Muscle layer of duodenum (tissue), 2 donors: ENCODE results near the gene THAP9.
"Not testable (repeated sequence)": the region's sequence is repeated elsewhere in the genome, so short reads cannot be mapped to it uniquely, and the experiment has no call there.

ENCODE experiments used
- H3K27ac ChIP-seq: one replicate; pipeline ENCODE4 v1.7.0; 2013; ENCODE audit warnings: mild to moderate bottlenecking, low read length
- H3K27me3 ChIP-seq: one replicate; pipeline ENCODE4 v1.7.0; 2013; ENCODE audit warnings: low read depth, mild to moderate bottlenecking, control low read depth, low read length
- H3K36me3 ChIP-seq, 2 donors: one replicate each; pipeline ENCODE4 v1.7.0; 2013; ENCODE audit warnings: low read length in 2 of 2, control low read depth in 1 of 2, mild to moderate bottlenecking in 1 of 2; ENCODE audit not compliant: insufficient read depth in 2 of 2, control insufficient read depth in 1 of 2
- H3K4me1 ChIP-seq, 2 donors: one replicate each; pipeline ENCODE4 v1.7.0; 2013; ENCODE audit warnings: low read length in 2 of 2, mild to moderate bottlenecking in 2 of 2, control low read depth in 1 of 2, moderate library complexity in 1 of 2; ENCODE audit not compliant: insufficient read depth in 2 of 2, control insufficient read depth in 1 of 2
- H3K4me3 ChIP-seq, 2 donors: one replicate each; pipeline ENCODE4 v1.7.0; 2013; ENCODE audit warnings: low read length in 2 of 2, low read depth in 1 of 2, mild to moderate bottlenecking in 1 of 2
- H3K9me3 ChIP-seq, 2 donors: one replicate each; pipeline ENCODE4 v1.7.0; 2013; ENCODE audit warnings: low read length in 2 of 2, control low read depth in 1 of 2, mild to moderate bottlenecking in 1 of 2; ENCODE audit not compliant: control insufficient read depth in 1 of 2
- donor health status: healthy.

The THAP9 gene

DNA sequence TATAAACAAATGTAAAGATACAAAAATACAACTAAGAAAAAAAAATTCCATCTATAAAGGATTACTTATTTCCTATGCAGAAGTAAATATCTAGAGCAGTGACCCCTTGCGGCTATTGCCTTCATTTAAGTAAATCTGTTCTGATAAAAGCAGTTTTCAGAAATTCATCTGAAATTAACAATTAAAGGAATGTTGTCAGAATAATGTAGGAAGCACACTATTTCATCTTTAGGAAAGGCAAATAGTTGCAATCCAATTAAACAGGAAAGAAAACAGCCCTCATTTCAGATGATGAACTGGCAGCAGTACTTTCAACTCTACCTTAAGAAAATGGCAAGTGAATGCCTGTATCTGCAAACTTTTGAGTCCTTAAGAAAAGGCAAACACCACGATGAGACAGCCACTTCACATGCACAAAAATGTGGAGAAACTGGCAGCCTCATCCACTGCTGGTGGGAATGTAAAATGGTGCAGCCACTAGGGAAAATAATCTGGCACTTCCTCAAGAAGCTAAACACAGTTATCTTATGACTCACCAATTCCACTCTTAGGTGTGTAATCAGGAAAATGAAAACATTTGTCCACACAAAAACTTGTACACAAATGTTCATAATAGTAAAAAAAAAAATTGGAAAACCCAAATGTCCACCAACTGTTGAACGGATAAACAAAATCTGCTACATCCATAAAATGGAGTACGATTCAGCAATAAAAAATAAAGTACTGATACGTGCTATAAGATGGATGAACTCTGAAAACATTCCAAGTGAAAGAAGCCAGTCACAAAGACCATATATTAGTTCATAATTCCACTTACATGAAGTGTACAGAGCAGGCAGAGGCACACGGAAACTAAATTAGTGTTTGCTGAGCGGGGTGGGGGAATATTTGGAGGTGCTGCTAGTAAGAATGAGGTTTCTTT, 2.0 kb upstream of the THAP9 start:
- peaks cover 13 to 35% of the 10 kb centered on the region in 2 donors for H3K4me1 ChIP-seq
- H3K36me3 ChIP-seq = peaks cover 10 to 26% of the 10 kb centered on the region in 2 donors
- peak overlapping the region; percentile 99 for H3K27ac ChIP-seq
- peak overlapping the region; percentile 84 to 96 for H3K4me3 ChIP-seq
- H3K27me3 ChIP-seq = no peaks in the 10 kb centered on the region
- no peaks in the 10 kb centered on the region for H3K9me3 ChIP-seq

- peaks cover 13 to 35% of the 10 kb centered on the region in 2 donors for H3K4me1 ChIP-seq
Observed at GRCh38 chr4:82899374-82900065, 1.0 kb upstream of the THAP9 start.

DNA sequence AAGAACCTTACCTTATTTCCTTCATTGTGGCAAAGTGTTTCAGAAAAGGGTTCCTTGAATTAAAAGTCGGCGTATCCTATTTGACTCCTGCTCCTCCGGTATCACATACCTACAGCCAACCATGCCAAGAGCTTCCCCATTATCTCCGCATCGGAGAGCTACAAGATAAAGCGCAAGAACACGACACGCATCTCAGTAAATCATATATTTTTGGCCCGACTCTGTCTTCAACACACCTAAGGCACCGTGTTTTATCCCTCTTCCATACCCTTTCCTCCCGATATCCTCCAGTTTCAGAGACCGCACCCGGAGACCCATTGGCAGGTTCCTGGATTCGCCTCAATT, 497 bp upstream of the THAP9 start:
- peaks cover 13 to 35% of the 10 kb centered on the region in 2 donors for H3K4me1 ChIP-seq
- peaks cover 0 to 16% of the 10 kb centered on the region in 2 donors for H3K36me3 ChIP-seq

More at GRCh38 chr4:82899374-82900065, 1.0 kb upstream of the THAP9 start:
- H3K27ac ChIP-seq = peak overlapping the region; percentile 99
- H3K9me3 ChIP-seq = no peaks in the 10 kb centered on the region
- peaks cover 2 to 16% of the 10 kb centered on the region in 2 donors for H3K36me3 ChIP-seq
- H3K27me3 ChIP-seq = no peaks in the 10 kb centered on the region
- peak overlapping the region; percentile 84 to 96 for H3K4me3 ChIP-seq

DNA sequence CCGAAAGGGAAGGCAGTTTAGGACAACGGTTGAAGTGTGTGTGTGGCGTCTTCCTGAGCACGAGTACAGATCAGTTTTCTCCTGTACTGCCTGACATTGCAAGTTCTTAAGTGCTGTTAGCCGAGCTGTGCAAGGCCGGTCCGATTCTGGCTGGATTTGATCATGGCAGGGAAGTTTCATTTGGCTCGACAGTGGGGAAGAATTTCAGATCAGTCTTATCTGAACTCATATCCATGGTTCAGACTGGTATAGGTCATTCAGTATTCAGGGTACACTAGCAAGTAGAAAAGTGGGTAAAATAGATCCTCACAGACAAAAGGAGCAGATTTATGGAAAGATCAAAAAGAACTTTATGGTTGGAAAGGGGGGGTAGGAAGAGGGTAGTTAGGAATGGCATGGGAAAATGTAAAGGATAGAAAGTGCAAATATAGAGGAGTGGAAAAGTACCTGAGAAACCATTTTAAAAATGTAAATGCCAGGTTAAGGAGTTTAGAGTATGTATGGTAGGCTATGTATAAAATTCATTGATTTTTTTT, 716 bp downstream of the THAP9 start:
- H3K4me3 ChIP-seq = peak overlapping the region; percentile 84 to 96

More for the DNA sequence above, 497 bp upstream of the THAP9 start:
- H3K27ac ChIP-seq = peak overlapping the region; percentile 99
- peak overlapping the region; percentile 84 to 96 for H3K4me3 ChIP-seq
- H3K27me3 ChIP-seq = no peaks in the 10 kb centered on the region
- no peaks in the 10 kb centered on the region for H3K9me3 ChIP-seq

GRCh38 chr4:82903737-82904136, 3.2 kb downstream of the THAP9 start:
- Histone ChIP-seq H3K9me3 (no peaks in the 10 kb centered on the region), H3K27ac (no peak overlapping the region), H3K4me1 (peaks cover 4 to 17% of the 10 kb centered on the region in 2 donors), H3K27me3 (no peaks in the 10 kb centered on the region), H3K36me3 (peaks cover 3 to 9% of the 10 kb centered on the region in 2 donors), H3K4me3 (no peak overlapping the region)

More for the DNA sequence above, 716 bp downstream of the THAP9 start:
- peaks cover 13 to 35% of the 10 kb centered on the region in 2 donors for H3K4me1 ChIP-seq
- H3K36me3 ChIP-seq = peaks cover under 1 to 16% of the 10 kb centered on the region in 2 donors
- no peaks in the 10 kb centered on the region for H3K9me3 ChIP-seq
- H3K27me3 ChIP-seq = no peaks in the 10 kb centered on the region
- H3K27ac ChIP-seq = peak overlapping the region; percentile 99

GRCh38 chr4:82905205-82905604, 4.7 kb downstream of the THAP9 start:
- H3K27me3 ChIP-seq = no peaks in the 10 kb centered on the region
- peaks cover 0 to 9% of the 10 kb centered on the region in 2 donors for H3K4me1 ChIP-seq
- H3K36me3 ChIP-seq = peaks cover 3 to 9% of the 10 kb centered on the region in 2 donors
- H3K4me3 ChIP-seq = no peak overlapping the region
- no peaks in the 10 kb centered on the region for H3K9me3 ChIP-seq
- H3K27ac ChIP-seq = no peak overlapping the region

- H3K27ac ChIP-seq = no peak overlapping the region
- H3K9me3 ChIP-seq = no peaks in the 10 kb centered on the region
- no peaks in the 10 kb centered on the region for H3K27me3 ChIP-seq
- peaks cover 0 to 8% of the 10 kb centered on the region in 2 donors for H3K4me1 ChIP-seq
- no peak overlapping the region for H3K4me3 ChIP-seq
- H3K36me3 ChIP-seq = peaks cover 0 to 8% of the 10 kb centered on the region in 2 donors
Observed at GRCh38 chr4:82906469-82906868, 5.9 kb downstream of the THAP9 start.

DNA sequence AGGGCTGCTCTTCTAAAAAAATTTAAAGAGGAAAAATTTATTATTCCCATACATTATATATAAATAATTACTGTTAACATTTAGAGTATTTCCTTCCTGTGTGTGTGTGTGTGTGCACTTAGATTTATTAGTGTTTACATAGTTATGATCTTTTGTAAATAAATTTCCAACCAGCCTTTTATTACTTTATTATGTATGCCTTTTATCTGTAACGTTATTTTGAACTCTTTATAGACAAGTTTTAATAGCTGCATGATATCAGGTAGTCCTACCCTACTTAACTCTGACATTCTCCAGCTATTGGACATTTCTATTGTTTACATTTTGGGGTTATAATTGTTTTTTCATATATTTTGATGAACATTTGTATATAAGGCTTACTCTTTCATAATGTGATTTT, 8.8 kb downstream of the THAP9 start:
- Histone ChIP-seq H3K27me3 (no peaks in the 10 kb centered on the region), H3K9me3 (no peaks in the 10 kb centered on the region), H3K4me1 (no peaks in the 10 kb centered on the region), H3K27ac (no peak overlapping the region), H3K4me3 (no peak overlapping the region), H3K36me3 (peaks cover 0 to 8% of the 10 kb centered on the region in 2 donors)

- no peaks in the 10 kb centered on the region for H3K9me3 ChIP-seq
- H3K4me1 ChIP-seq = no peaks in the 10 kb centered on the region
- no peak overlapping the region for H3K4me3 ChIP-seq
- peaks cover 5% of the 10 kb centered on the region in 2 donors for H3K36me3 ChIP-seq
- H3K27me3 ChIP-seq = no peaks in the 10 kb centered on the region
- H3K27ac ChIP-seq = no peak overlapping the region
Observed at GRCh38 chr4:82913305-82913704, 12.8 kb downstream of the THAP9 start.

DNA sequence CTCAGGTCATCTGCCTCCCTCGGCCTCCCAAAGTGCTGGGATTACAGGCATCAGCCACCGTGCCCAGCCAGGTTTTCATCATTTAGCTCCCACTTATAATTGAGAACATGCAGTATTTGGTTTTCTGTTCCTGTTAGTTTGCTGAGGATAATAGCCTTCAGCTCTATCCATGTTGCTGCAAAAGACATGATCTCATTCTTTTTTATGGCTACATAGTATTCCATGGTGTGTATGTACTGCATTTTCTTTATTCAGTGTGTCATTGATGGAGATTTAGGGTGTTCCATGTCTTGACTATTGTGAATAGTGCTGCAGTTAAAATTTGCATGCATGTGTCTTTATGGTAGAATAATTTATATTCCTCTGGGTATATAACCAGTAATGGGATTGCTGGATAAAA, 13.4 kb downstream of the THAP9 start:
- H3K4me3 ChIP-seq, H3K9me3 ChIP-seq, H3K36me3 ChIP-seq, H3K4me1 ChIP-seq, H3K27me3 ChIP-seq, H3K27ac ChIP-seq: not testable (repeated sequence)

DNA sequence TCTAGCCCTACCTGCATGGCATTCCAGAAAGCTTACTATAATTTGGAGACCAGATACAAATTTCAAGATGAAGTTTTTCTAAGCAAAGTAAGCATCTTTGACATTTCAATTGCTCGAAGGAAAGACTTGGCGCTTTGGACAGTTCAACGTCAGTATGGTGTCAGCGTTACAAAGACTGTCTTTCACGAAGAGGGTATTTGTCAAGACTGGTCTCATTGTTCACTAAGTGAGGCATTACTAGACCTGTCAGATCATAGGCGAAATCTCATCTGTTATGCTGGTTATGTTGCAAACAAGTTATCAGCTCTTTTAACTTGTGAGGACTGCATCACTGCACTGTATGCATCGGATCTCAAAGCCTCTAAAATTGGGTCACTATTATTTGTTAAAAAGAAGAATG, 17.6 kb downstream of the THAP9 start:
- H3K27ac ChIP-seq = no peak overlapping the region
- no peak overlapping the region for H3K4me3 ChIP-seq
- H3K4me1 ChIP-seq = no peaks in the 10 kb centered on the region
- H3K36me3 ChIP-seq = peaks cover 0 to 5% of the 10 kb centered on the region in 2 donors
- H3K9me3 ChIP-seq = no peaks in the 10 kb centered on the region
- no peaks in the 10 kb centered on the region for H3K27me3 ChIP-seq
